ENCODE results near the gene PIP5K1C.

Gene PIP5K1C

GRCh38 chr19:3690551-3691371 lies 9.5 kb downstream of the PIP5K1C start:
- TF ChIP-seq CTCF (IDR thresholded peaks at IDR 0.05) = no peak

- TF ChIP-seq CTCF (IDR thresholded peaks at IDR 0.05) = no peak
Measured at GRCh38 chr19:3687774-3688706, 12.2 kb downstream of the PIP5K1C start.

- no peak for TF ChIP-seq CTCF (IDR thresholded peaks at IDR 0.05)
Measured at GRCh38 chr19:3687393-3687773, 12.9 kb downstream of the PIP5K1C start.

- TF ChIP-seq CTCF (IDR thresholded peaks at IDR 0.05) = no peak
Measured at GRCh38 chr19:3684817-3685410, 15.4 kb downstream of the PIP5K1C start.

GRCh38 chr19:3684054-3684816 lies 16.0 kb downstream of the PIP5K1C start:
- TF ChIP-seq CTCF (IDR thresholded peaks at IDR 0.05) = no peak

- no peak for TF ChIP-seq CTCF (IDR thresholded peaks at IDR 0.05)
Measured at GRCh38 chr19:3683405-3684053, 16.7 kb downstream of the PIP5K1C start.

All from LNCAP (cell line).